ENCODE results near the gene IRS2.

IRS2 gene

GRCh38 chr13:109771926-109772325 is 14.5 kb downstream of the IRS2 start:
- Histone ChIP-seq H3K9ac (ENCODE audit: low read length in 5 of 5) (no peak overlapping the region), H3K36me3 (ENCODE audit: control insufficient read depth in 5 of 5, insufficient read depth in 5 of 5, low read length in 5 of 5) (peaks cover 11 to 27% (median 25%) of the 10 kb centered on the region in 5 donors), H3K4me1 (ENCODE audit: control insufficient read depth in 5 of 5, insufficient read depth in 5 of 5, low read length in 5 of 5) (peaks cover 2 to 74% (median 13%) of the 10 kb centered on the region in 5 donors), H3K4me3 (ENCODE audit: low read depth in 1 of 5, low read length in 5 of 5) (no peak overlapping the region), H3K9me3 (ENCODE audit: control insufficient read depth in 5 of 5, low read length in 5 of 5) (no peaks in the 10 kb centered on the region), H3K27me3 (ENCODE audit: control insufficient read depth in 5 of 5, insufficient read depth in 4 of 5, low read length in 5 of 5) (no peaks in the 10 kb centered on the region), H3K27ac (ENCODE audit: low read depth, low read length) (peak overlapping the region; percentile 15)

- Histone ChIP-seq H3K4me3 (ENCODE audit: low read depth in 1 of 5, low read length in 5 of 5) (no peak overlapping the region), H3K9me3 (ENCODE audit: control insufficient read depth in 5 of 5, low read length in 5 of 5) (no peaks in the 10 kb centered on the region), H3K4me1 (ENCODE audit: control insufficient read depth in 5 of 5, insufficient read depth in 5 of 5, low read length in 5 of 5) (peaks cover 2 to 63% (median 14%) of the 10 kb centered on the region in 5 donors), H3K9ac (ENCODE audit: low read length in 5 of 5) (no peak overlapping the region), H3K36me3 (ENCODE audit: control insufficient read depth in 5 of 5, insufficient read depth in 5 of 5, low read length in 5 of 5) (peaks cover 11 to 31% (median 25%) of the 10 kb centered on the region in 5 donors), H3K27ac (ENCODE audit: low read depth, low read length) (peak overlapping the region; percentile 58), H3K27me3 (ENCODE audit: control insufficient read depth in 5 of 5, insufficient read depth in 4 of 5, low read length in 5 of 5) (no peaks in the 10 kb centered on the region)
Measured at GRCh38 chr13:109770436-109770835, 15.9 kb downstream of the IRS2 start.

DNA sequence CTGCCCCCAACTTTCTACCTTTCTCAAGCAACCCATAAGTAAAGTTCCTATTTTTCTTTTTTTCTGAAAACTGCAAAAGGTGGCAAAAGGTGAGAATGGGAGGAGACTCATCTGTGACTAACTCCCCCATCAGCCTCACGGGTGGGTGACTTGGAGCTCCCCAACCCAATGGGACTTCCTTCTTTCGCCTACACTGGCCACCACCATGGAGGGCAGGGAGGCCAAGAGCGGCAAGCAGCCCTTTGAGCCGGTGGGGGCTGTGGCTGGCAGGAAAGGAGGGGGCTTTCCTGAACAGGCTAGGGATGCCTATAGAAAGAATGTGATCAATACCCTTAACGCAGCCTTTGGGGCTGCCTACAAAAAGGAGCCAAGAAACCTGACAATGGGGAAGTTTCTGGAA is 16.5 kb downstream of the IRS2 start:
- no peaks in the 10 kb centered on the region for H3K9me3 ChIP-seq (ENCODE audit: control insufficient read depth in 5 of 5, low read length in 5 of 5)
- no peak overlapping the region for H3K9ac ChIP-seq (ENCODE audit: low read length in 5 of 5)
- H3K27ac ChIP-seq (ENCODE audit: low read depth, low read length), result peak overlapping the region; percentile 58
- no peaks in the 10 kb centered on the region for H3K27me3 ChIP-seq (ENCODE audit: control insufficient read depth in 5 of 5, insufficient read depth in 4 of 5, low read length in 5 of 5)
- no peak overlapping the region for H3K4me3 ChIP-seq (ENCODE audit: low read depth in 1 of 5, low read length in 5 of 5)
- peaks cover 2 to 63% (median 15%) of the 10 kb centered on the region in 5 donors for H3K4me1 ChIP-seq (ENCODE audit: control insufficient read depth in 5 of 5, insufficient read depth in 5 of 5, low read length in 5 of 5)
- peaks cover 11 to 31% (median 25%) of the 10 kb centered on the region in 5 donors for H3K36me3 ChIP-seq (ENCODE audit: control insufficient read depth in 5 of 5, insufficient read depth in 5 of 5, low read length in 5 of 5)

- no peak overlapping the region for H3K9ac ChIP-seq (ENCODE audit: low read length in 5 of 5)
- H3K4me3 ChIP-seq (ENCODE audit: low read depth in 1 of 5, low read length in 5 of 5), result no peak overlapping the region
- peaks cover 11 to 29% (median 23%) of the 10 kb centered on the region in 5 donors for H3K36me3 ChIP-seq (ENCODE audit: control insufficient read depth in 5 of 5, insufficient read depth in 5 of 5, low read length in 5 of 5)
- H3K9me3 ChIP-seq (ENCODE audit: control insufficient read depth in 5 of 5, low read length in 5 of 5), result no peaks in the 10 kb centered on the region
- H3K27me3 ChIP-seq (ENCODE audit: control insufficient read depth in 5 of 5, insufficient read depth in 4 of 5, low read length in 5 of 5), result no peaks in the 10 kb centered on the region
- H3K27ac ChIP-seq (ENCODE audit: low read depth, low read length), result peak overlapping the region; percentile 58
- peaks cover 2 to 63% (median 18%) of the 10 kb centered on the region in 5 donors for H3K4me1 ChIP-seq (ENCODE audit: control insufficient read depth in 5 of 5, insufficient read depth in 5 of 5, low read length in 5 of 5)
Measured at GRCh38 chr13:109769275-109769674, 17.1 kb downstream of the IRS2 start.

DNA sequence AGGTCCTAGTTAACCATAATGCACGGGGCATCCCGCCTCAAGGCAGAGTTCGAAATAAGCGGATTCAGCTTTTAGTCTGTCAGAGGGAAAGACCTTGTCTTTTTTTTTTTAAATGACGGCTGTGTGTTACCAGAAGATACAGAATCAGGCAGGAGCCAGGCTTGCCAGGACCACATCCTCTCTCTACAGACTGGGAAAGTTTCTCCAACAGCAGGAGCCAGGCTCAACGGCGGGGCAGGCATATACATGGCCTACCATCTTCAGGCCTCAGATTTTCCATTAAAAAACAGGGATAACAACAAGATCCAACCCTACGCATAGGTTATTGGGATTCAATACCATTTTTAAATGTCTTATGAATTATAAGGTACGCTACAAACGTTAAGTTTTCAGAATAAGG is 17.8 kb downstream of the IRS2 start:
- no peaks in the 10 kb centered on the region for H3K9me3 ChIP-seq (ENCODE audit: control insufficient read depth in 5 of 5, low read length in 5 of 5)
- peaks cover 14 to 25% (median 19%) of the 10 kb centered on the region in 5 donors for H3K36me3 ChIP-seq (ENCODE audit: control insufficient read depth in 5 of 5, insufficient read depth in 5 of 5, low read length in 5 of 5)

GRCh38 chr13:109768176-109768575 is 18.2 kb downstream of the IRS2 start:
- Histone ChIP-seq H3K9me3 (ENCODE audit: control insufficient read depth in 5 of 5, low read length in 5 of 5) (no peaks in the 10 kb centered on the region), H3K27ac (ENCODE audit: low read depth, low read length) (peak overlapping the region; percentile 58), H3K27me3 (ENCODE audit: control insufficient read depth in 5 of 5, insufficient read depth in 4 of 5, low read length in 5 of 5) (no peaks in the 10 kb centered on the region), H3K4me3 (ENCODE audit: low read depth in 1 of 5, low read length in 5 of 5) (peak overlapping the region in 1 of 5 donors; percentile 4), H3K4me1 (ENCODE audit: control insufficient read depth in 5 of 5, insufficient read depth in 5 of 5, low read length in 5 of 5) (peaks cover 2 to 67% (median 20%) of the 10 kb centered on the region in 5 donors), H3K36me3 (ENCODE audit: control insufficient read depth in 5 of 5, insufficient read depth in 5 of 5, low read length in 5 of 5) (peaks cover 14 to 25% (median 19%) of the 10 kb centered on the region in 5 donors), H3K9ac (ENCODE audit: low read length in 5 of 5) (no peak overlapping the region)

More for the DNA sequence above, 17.8 kb downstream of the IRS2 start:
- H3K4me1 ChIP-seq (ENCODE audit: control insufficient read depth in 5 of 5, insufficient read depth in 5 of 5, low read length in 5 of 5), result peaks cover 2 to 64% (median 20%) of the 10 kb centered on the region in 5 donors
- H3K27me3 ChIP-seq (ENCODE audit: control insufficient read depth in 5 of 5, insufficient read depth in 4 of 5, low read length in 5 of 5), result no peaks in the 10 kb centered on the region
- H3K27ac ChIP-seq (ENCODE audit: low read depth, low read length), result peak overlapping the region; percentile 58
- H3K9ac ChIP-seq (ENCODE audit: low read length in 5 of 5), result no peak overlapping the region
- H3K4me3 ChIP-seq (ENCODE audit: low read depth in 1 of 5, low read length in 5 of 5), result no peak overlapping the region

DNA sequence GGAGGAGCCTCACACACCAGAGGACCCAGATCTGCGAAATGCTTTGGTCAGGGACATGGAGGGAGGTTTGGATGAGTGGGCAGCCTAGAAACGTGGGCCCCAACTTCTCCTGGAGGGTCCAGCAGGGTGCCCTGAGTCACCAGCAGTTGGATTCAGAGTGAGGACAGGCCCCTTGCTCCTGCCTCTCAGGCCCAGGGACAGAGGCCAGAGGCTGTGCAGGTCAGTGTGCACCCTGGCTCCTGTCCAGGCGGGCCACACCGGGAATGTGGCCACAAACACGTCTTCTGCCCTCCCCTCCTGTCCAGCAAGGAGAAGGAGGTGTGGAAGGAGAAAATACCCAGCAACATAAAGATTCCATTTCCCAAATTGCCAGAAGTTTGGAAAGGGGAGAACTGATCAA is 19.4 kb downstream of the IRS2 start:
- Histone ChIP-seq H3K4me3 (ENCODE audit: low read depth in 1 of 5, low read length in 5 of 5) (peak overlapping the region in 1 of 5 donors; percentile 0), H3K36me3 (ENCODE audit: control insufficient read depth in 5 of 5, insufficient read depth in 5 of 5, low read length in 5 of 5) (peaks cover 10 to 21% (median 17%) of the 10 kb centered on the region in 5 donors), H3K27ac (ENCODE audit: low read depth, low read length) (peak overlapping the region; percentile 42), H3K4me1 (ENCODE audit: control insufficient read depth in 5 of 5, insufficient read depth in 5 of 5, low read length in 5 of 5) (peaks cover 2 to 74% (median 20%) of the 10 kb centered on the region in 5 donors), H3K27me3 (ENCODE audit: control insufficient read depth in 5 of 5, insufficient read depth in 4 of 5, low read length in 5 of 5) (no peaks in the 10 kb centered on the region), H3K9me3 (ENCODE audit: control insufficient read depth in 5 of 5, low read length in 5 of 5) (no peaks in the 10 kb centered on the region), H3K9ac (ENCODE audit: low read length in 5 of 5) (no peak overlapping the region)

DNA sequence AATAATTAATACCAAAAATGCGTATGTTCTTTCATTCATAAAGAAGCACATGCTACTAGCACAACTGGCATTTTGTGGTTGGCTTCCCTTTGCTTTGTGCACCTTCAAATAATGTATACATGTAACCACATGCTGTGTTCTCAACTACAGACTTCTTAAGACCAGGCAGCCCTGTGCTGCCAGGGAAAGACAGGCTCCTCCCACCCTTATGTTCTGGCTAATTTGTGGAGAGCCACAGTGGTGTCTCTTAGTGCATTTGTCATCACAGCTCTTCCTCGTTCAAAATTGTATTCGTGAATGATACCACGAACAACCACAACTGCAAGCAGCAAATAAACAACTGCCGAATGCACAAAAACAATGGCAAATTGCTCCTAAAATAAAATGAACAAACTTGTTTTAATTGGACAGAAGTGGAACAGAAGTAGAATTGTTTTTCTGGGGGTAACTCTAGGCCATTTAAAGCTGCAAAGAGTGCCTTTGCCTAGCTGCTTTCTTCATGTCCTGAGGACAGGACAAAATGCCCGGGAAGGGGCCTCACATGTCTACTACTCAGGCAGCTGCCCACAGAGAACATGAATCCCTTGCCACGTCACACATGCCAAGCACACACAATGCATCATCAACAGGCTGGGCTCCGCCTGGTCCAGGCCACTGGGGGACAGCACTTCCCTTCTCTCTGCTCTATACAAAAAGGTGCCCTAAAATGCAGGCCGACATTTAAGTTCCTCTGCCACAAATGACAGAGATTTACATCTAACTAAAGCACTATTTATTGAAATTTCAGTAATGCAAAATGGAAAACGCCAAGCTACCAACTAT is 21.7 kb downstream of the IRS2 start:
- H3K9ac ChIP-seq (ENCODE audit: low read length in 5 of 5), result no peak overlapping the region

DNA sequence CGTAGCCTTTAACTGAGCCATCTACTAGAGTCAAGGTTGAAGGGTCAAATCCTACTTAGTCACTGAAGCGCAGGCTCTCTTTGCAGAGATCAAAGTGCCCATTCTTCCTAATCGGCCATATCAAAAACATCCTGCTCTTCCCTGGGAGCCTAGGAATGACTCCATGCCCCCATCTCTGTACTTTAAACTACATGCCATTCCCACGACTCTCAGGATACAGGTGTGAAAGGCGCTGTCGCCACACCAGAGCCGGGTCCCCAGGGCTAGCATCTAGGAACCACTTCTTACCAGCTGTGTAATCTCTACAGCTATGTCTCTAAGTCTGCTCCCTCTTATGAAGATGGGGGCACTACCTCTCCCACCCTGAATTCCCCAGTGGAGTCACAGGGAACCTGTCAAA is 22.3 kb downstream of the IRS2 start:
- Histone ChIP-seq H3K27me3 (ENCODE audit: control insufficient read depth in 5 of 5, insufficient read depth in 4 of 5, low read length in 5 of 5) (no peaks in the 10 kb centered on the region), H3K9me3 (ENCODE audit: control insufficient read depth in 5 of 5, low read length in 5 of 5) (no peaks in the 10 kb centered on the region), H3K4me1 (ENCODE audit: control insufficient read depth in 5 of 5, insufficient read depth in 5 of 5, low read length in 5 of 5) (peaks cover 0 to 69% (median 20%) of the 10 kb centered on the region in 5 donors), H3K36me3 (ENCODE audit: control insufficient read depth in 5 of 5, insufficient read depth in 5 of 5, low read length in 5 of 5) (peaks cover 2 to 9% (median 7%) of the 10 kb centered on the region in 5 donors), H3K9ac (ENCODE audit: low read length in 5 of 5) (no peak overlapping the region), H3K27ac (ENCODE audit: low read depth, low read length) (peak overlapping the region; percentile 76), H3K4me3 (ENCODE audit: low read depth in 1 of 5, low read length in 5 of 5) (no peak overlapping the region)

More for the DNA sequence above, 21.7 kb downstream of the IRS2 start:
- Histone ChIP-seq H3K27me3 (ENCODE audit: control insufficient read depth in 5 of 5, insufficient read depth in 4 of 5, low read length in 5 of 5) (no peaks in the 10 kb centered on the region), H3K4me3 (ENCODE audit: low read depth in 1 of 5, low read length in 5 of 5) (no peak overlapping the region), H3K9me3 (ENCODE audit: control insufficient read depth in 5 of 5, low read length in 5 of 5) (no peaks in the 10 kb centered on the region), H3K4me1 (ENCODE audit: control insufficient read depth in 5 of 5, insufficient read depth in 5 of 5, low read length in 5 of 5) (peaks cover 2 to 72% (median 23%) of the 10 kb centered on the region in 5 donors), H3K36me3 (ENCODE audit: control insufficient read depth in 5 of 5, insufficient read depth in 5 of 5, low read length in 5 of 5) (peaks cover 2 to 10% (median 9%) of the 10 kb centered on the region in 5 donors), H3K27ac (ENCODE audit: low read depth, low read length) (peak overlapping the region; percentile 76)

- no peaks in the 10 kb centered on the region for H3K27me3 ChIP-seq (ENCODE audit: control insufficient read depth in 5 of 5, insufficient read depth in 4 of 5, low read length in 5 of 5)
- H3K4me3 ChIP-seq (ENCODE audit: low read depth in 1 of 5, low read length in 5 of 5), result no peak overlapping the region
- peak overlapping the region in 1 of 5 donors; percentile 41 for H3K9ac ChIP-seq (ENCODE audit: low read length in 5 of 5)
- H3K36me3 ChIP-seq (ENCODE audit: control insufficient read depth in 5 of 5, insufficient read depth in 5 of 5, low read length in 5 of 5), result peaks cover 0 to 9% (median 4%) of the 10 kb centered on the region in 5 donors
- H3K27ac ChIP-seq (ENCODE audit: low read depth, low read length), result peak overlapping the region; percentile 76
- H3K4me1 ChIP-seq (ENCODE audit: control insufficient read depth in 5 of 5, insufficient read depth in 5 of 5, low read length in 5 of 5), result peaks cover 0 to 67% (median 20%) of the 10 kb centered on the region in 5 donors
- no peaks in the 10 kb centered on the region for H3K9me3 ChIP-seq (ENCODE audit: control insufficient read depth in 5 of 5, low read length in 5 of 5)
Measured at GRCh38 chr13:109762791-109763190, 23.6 kb downstream of the IRS2 start.

Data from subcutaneous abdominal adipose tissue (tissue), 5 donors.